GM12878 (cell line): ENCODE measurements around the gene SMIM17. TPM values are rescaled to one million over a fixed set of nuclear protein-coding genes. Genes with fewer than 3 reads are reported as not detected.

Experiments
- ATAC-seq: fragments of 200-7000 bp; cut with Tn5 transposase; 3 replicates; pipeline ENCODE4 v1.9.1; 2020; ENCODE audit warnings: mild to moderate bottlenecking, moderate library complexity
- BruUV-seq: library from RNA; stranded (reverse); fragments of 400-500 nt; replicated peaks from 2 replicates; lab custom pipeline; 2021; lab: Mats Ljungman, UMichigan
- CTCF ChIA-PET: fragments of 300-600 bp; sonication (Branson Sonifier 250); formaldehyde crosslinking; extraction: SDS; loops from one replicate; lab custom pipeline; 2021; ENCODE audit warnings: inconsistent platforms; lab: Yijun Ruan, JAX
- POLR2A ChIA-PET: fragments of 350-600 bp; formaldehyde crosslinking; extraction: SDS; loops from one replicate; lab custom pipeline; 2021; ENCODE audit warnings: inconsistent platforms; lab: Charles Lee
- RAD21 ChIA-PET: fragments of 300-600 bp; sonication (Branson Sonifier 250); formaldehyde crosslinking; loops from one replicate; lab custom pipeline; 2023; ENCODE audit warnings: antibody characterized with exemption; ENCODE audit not compliant: unreplicated experiment; lab: Charles Lee
- SMC1A ChIA-PET: fragments of 300-600 bp; sonication (Branson Sonifier 250); formaldehyde crosslinking; loops from one replicate; lab custom pipeline; 2023; ENCODE audit not compliant: unreplicated experiment, uncharacterized antibody; lab: Charles Lee
- DNase-seq: peaks from one replicate; pipeline ENCODE4 v3.0.0-alpha.2; 2011; ENCODE audit warnings: low read depth, low spot score
- FAIRE-seq: peaks from 3 replicates; lab custom pipeline; 2011; peaks lifted over from hg19 to GRCh38; lab: Jason Lieb, UNC
- H2AFZ ChIP-seq: 2 replicates; pipeline ENCODE4 v1.6.0; 2011; ENCODE audit warnings: low read depth, low read length, control low read depth; ENCODE audit not compliant: control insufficient read depth
- H3K27ac ChIP-seq: 2 replicates; pipeline ENCODE4 v1.5.1; 2011; ENCODE audit warnings: control low read depth; ENCODE audit not compliant: control insufficient read depth, insufficient read depth
- H3K27me3 ChIP-seq, 2 experiments: replicated peaks in 1 of 2; 2 replicates each; pipeline versions ENCODE4 v1.6.0 to v1.6.1; 2011; ENCODE audit warnings: low read length in 1 of 2; ENCODE audit not compliant: control insufficient read depth in 2 of 2, insufficient read depth in 2 of 2
- H3K36me3 ChIP-seq, 2 experiments: 2 replicates each; pipeline ENCODE4 v1.5.1; 2011; ENCODE audit warnings: low read length in 1 of 2; ENCODE audit not compliant: control insufficient read depth in 2 of 2, insufficient read depth in 2 of 2
- H3K4me1 ChIP-seq: 2 replicates; pipeline ENCODE4 v1.6.1; 2011; ENCODE audit warnings: mild to moderate bottlenecking, low read length, moderate library complexity, mixed read lengths; ENCODE audit not compliant: control insufficient read depth, insufficient read depth
- H3K4me2 ChIP-seq: 2 replicates; pipeline ENCODE4 v1.6.0; 2011; ENCODE audit warnings: control low read depth; ENCODE audit not compliant: control insufficient read depth, insufficient read depth
- H3K4me3 ChIP-seq: fragments of 200-600 bp; sonication (generic); 2 replicates; pipeline ENCODE4 v1.5.1; 2016
- H3K79me2 ChIP-seq: 2 replicates; pipeline ENCODE4 v1.6.0; 2011; ENCODE audit warnings: low read length; ENCODE audit not compliant: control insufficient read depth, insufficient read depth
- H3K9ac ChIP-seq: 2 replicates; pipeline ENCODE4 v1.8.0; 2011; ENCODE audit warnings: low read length, control low read depth, mixed read lengths; ENCODE audit not compliant: control insufficient read depth, insufficient read depth
- H3K9me3 ChIP-seq: replicated peaks from 3 replicates; pipeline ENCODE4 v1.5.1; 2011; ENCODE audit warnings: mild to moderate bottlenecking, low read length; ENCODE audit not compliant: control insufficient read depth, insufficient read depth
- H4K20me1 ChIP-seq: 2 replicates; pipeline ENCODE4 v1.6.0; 2011; ENCODE audit not compliant: control insufficient read depth, insufficient read depth
- CHD1 ChIP-seq: IDR thresholded peaks from 2 replicates; pipeline ENCODE4 v1.6.1; 2012; ENCODE audit warnings: low read depth, low read length, improper control_type of control experiment
- ESRRA ChIP-seq: IDR thresholded peaks from 2 replicates; pipeline ENCODE4 v1.6.1; 2012; ENCODE audit warnings: mild to moderate bottlenecking, low read length, improper control_type of control experiment
- HDAC6 ChIP-seq: fragments of 200-600 bp; sonication (generic); IDR thresholded peaks from one replicate; pipeline ENCODE4 v1.8.0; 2017; ENCODE audit warnings: antibody characterized with exemption; ENCODE audit not compliant: unreplicated experiment
- HDGF ChIP-seq: fragments of 450-650 bp; IDR thresholded peaks from 2 replicates; pipeline ENCODE4 v1.6.1; 2016; ENCODE audit warnings: antibody characterized with exemption
- IKZF1 ChIP-seq: fragments of 450-650 bp; conservative IDR thresholded peaks from 2 replicates; pipeline ENCODE4 v1.6.1; 2017; ENCODE audit warnings: antibody characterized with exemption, mild to moderate bottlenecking
- JUNB ChIP-seq: IDR thresholded peaks from 2 replicates; pipeline ENCODE4 v1.6.1; 2016; ENCODE audit warnings: antibody characterized with exemption, mild to moderate bottlenecking
- LARP7 ChIP-seq: fragments of 450-650 bp; IDR thresholded peaks from 2 replicates; pipeline ENCODE4 v1.6.1; 2017; ENCODE audit warnings: mild to moderate bottlenecking
- MEF2B ChIP-seq: fragments of 450-650 bp; IDR thresholded peaks from 2 replicates; pipeline ENCODE4 v1.6.1; 2018; ENCODE audit warnings: mild to moderate bottlenecking, moderate library complexity; ENCODE audit not compliant: partially characterized antibody, poor library complexity, severe bottlenecking
- MYC ChIP-seq: IDR thresholded peaks from 2 replicates; pipeline ENCODE4 v1.6.1; 2011; ENCODE audit warnings: mild to moderate bottlenecking, low read length, moderate library complexity, inconsistent platforms; ENCODE audit not compliant: insufficient read depth, insufficient replicate concordance, insufficient read length, severe bottlenecking
- NR2C2 ChIP-seq: IDR thresholded peaks from 2 replicates; pipeline ENCODE4 v1.6.1; 2011; ENCODE audit warnings: borderline replicate concordance, low read depth; ENCODE audit not compliant: control insufficient read depth, insufficient read length
- NR2F1 ChIP-seq: fragments of 450-650 bp; conservative IDR thresholded peaks from 2 replicates; pipeline ENCODE4 v1.6.1; 2017; ENCODE audit warnings: mild to moderate bottlenecking
- NRF1 ChIP-seq: conservative IDR thresholded peaks from 2 replicates; pipeline ENCODE4 v1.6.1; 2011; ENCODE audit warnings: mild to moderate bottlenecking, low read depth, low read length, improper control_type of control experiment
- POLR2AphosphoS2 ChIP-seq: IDR thresholded peaks from 2 replicates; pipeline ENCODE4 v1.6.1; 2011; ENCODE audit warnings: low read depth, mild to moderate bottlenecking, low read length, improper control_type of control experiment, moderate library complexity
- RAD51 ChIP-seq: fragments of 450-650 bp; IDR thresholded peaks from 2 replicates; pipeline ENCODE4 v1.6.1; 2016; ENCODE audit warnings: moderate library complexity, mild to moderate bottlenecking, inconsistent platforms
- RELA ChIP-seq: fragments of 450-650 bp; IDR thresholded peaks from 2 replicates; pipeline ENCODE4 v1.8.0; 2014; ENCODE audit warnings: borderline replicate concordance; ENCODE audit not compliant: partially characterized antibody
- RUNX3 ChIP-seq: IDR thresholded peaks from 2 replicates; pipeline ENCODE4 v1.6.1; 2012; ENCODE audit warnings: low read length, inconsistent platforms
- SMARCA5 ChIP-seq: fragments of 450-650 bp; IDR thresholded peaks from 2 replicates; pipeline ENCODE4 v1.6.1; 2017; ENCODE audit warnings: mild to moderate bottlenecking
- SP1 ChIP-seq: IDR thresholded peaks from one replicate; pipeline ENCODE4 v1.6.1; 2011; ENCODE audit warnings: low read depth, low read length
- SUZ12 ChIP-seq: fragments of 200-600 bp; sonication (generic); IDR thresholded peaks from one replicate; pipeline ENCODE4 v1.6.1; 2018; ENCODE audit warnings: antibody characterized with exemption, mild to moderate bottlenecking; ENCODE audit not compliant: unreplicated experiment
- TAF1 ChIP-seq: IDR thresholded peaks from 2 replicates; pipeline ENCODE4 v1.6.1; 2011; ENCODE audit warnings: mild to moderate bottlenecking, low read depth, low read length, borderline replicate concordance
- TBL1XR1 ChIP-seq: IDR thresholded peaks from 2 replicates; pipeline ENCODE4 v1.6.1; 2012; ENCODE audit warnings: low read depth, low read length, improper control_type of control experiment
- ZNF217 ChIP-seq: fragments of 450-650 bp; IDR thresholded peaks from 2 replicates; pipeline ENCODE4 v1.6.1; 2017; ENCODE audit warnings: antibody characterized with exemption, mild to moderate bottlenecking
- ZSCAN29 ChIP-seq: fragments of 450-650 bp; IDR thresholded peaks from 2 replicates; pipeline ENCODE4 v1.6.1; 2017; ENCODE audit warnings: mild to moderate bottlenecking, moderate library complexity
- WGBS: methylation state at CpG from one replicate; pipeline ENCODE4 v1.1.6; 2016; ENCODE audit warnings: low lambda C conversion rate; ENCODE audit not compliant: insufficient replicate concordance, insufficient coverage; ENCODE audit errors: missing lambda C conversion rate; 5-methylcytosine and 5-hydroxymethylcytosine counted together
- in situ Hi-C: fragments of 300-500 bp; cut with MboI; formaldehyde crosslinking; loops from 9 replicates; pipeline ENCODE4 v1.14.3; 2018; ENCODE audit warnings: mixed read lengths
- intact Hi-C: fragments of 100-400 bp; cut with micrococcal nuclease; formaldehyde crosslinking; loops from one replicate; pipeline ENCODE4 v1.14.2; 2022; ENCODE audit not compliant: unreplicated experiment
- polyA plus RNA-seq, 11 experiments: library from polyadenylated mRNA; depleted of rRNA in 4 of 11; unstranded in 6 of 11; stranded (reverse) in 5 of 11; fragments of >200 nt; fragmentation: Nextera tagmentation in 4 of 11; fragmentation: Illumina TruSeq in 1 of 11; extraction: Ambion mirVana in 4 of 11; extraction: Trizol in 1 of 11; gene quantifications; 1 replicate in 1 of 11; 2 replicates in 10 of 11; pipeline versions ENCODE4 v1.2.1 to v1.2.3, GENCODE V29; 2011 to 2016; ENCODE audit warnings: inconsistent platforms in 2 of 11, missing spikeins in 2 of 11, low read depth in 1 of 11
- total RNA-seq, 4 experiments: library from RNA; depleted of rRNA in 3 of 4; stranded (reverse); fragments of >200 nt in 3 of 4; fragmentation: Illumina TruSeq in 1 of 4; extraction: Trizol in 1 of 4; gene quantifications; 2 replicates each; pipeline versions ENCODE4 v1.2.1 to v1.2.3, GENCODE V29; 2013 to 2021
- TF ChIP-seq, protein P1 (sequence below): fragments of 450-650 bp; IDR thresholded peaks from 2 replicates; pipeline ENCODE4 v1.6.1; 2016; ENCODE audit warnings: mild to moderate bottlenecking
- TF ChIP-seq, protein P2 (sequence below): IDR thresholded peaks from 2 replicates; pipeline ENCODE4 v1.6.1; 2011; ENCODE audit warnings: low read depth, low read length, improper control_type of control experiment, borderline replicate concordance

The SMIM17 gene
- total and polyA plus RNA-seq, 10 of the 15 experiments (the other 5 are each of a cell fraction or from before 2014, with no cell fraction given) = 0.07 to 0.23 (median 0.17) TPM; not detected in 6

DNA sequence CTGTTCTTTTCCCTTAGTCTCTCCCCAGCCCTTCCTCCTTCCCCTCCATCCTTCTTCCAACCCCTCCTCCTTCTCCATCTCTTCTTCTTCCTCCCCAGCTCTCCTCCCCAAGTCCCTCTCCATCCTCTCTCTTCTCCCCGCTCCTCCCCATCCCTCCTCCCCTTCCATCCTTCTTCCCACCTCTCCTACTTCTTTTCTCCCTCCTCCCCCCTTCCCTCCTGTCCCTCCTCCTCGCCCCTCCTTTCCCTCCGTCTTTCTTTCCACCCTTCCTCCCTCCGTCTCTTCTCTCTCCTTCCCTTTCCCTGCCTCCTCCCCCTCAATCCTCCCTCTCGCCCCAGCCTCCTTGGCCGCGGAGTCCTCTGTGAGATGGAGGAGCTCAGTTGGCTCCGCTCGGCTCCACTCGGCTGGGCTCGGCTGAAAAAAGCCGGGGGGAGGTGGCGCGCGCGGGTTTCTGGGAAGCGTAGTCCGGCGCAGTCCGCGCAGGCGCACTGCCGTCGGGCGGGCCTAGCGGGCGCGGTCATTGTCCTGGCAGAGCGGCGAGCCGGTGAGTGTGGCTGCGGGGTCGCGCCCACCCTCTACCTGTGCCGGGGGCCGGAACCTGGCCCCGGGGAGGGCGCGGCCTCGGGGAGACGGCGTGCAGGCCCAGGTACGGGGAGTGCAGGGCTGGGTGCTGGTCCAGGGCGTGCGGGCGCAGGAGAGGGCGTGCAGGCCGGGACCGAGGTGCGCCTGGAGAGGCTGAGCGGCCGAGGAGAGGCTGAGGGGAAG lies 48.0 kb upstream of the SMIM17 start, which contains the start of gene ZNF71 (continued):
- TF ChIP-seq ESRRA = no peak
- peak; percentile 76 for TF ChIP-seq LARP7
- TF ChIP-seq TBL1XR1 = no peak
- TF ChIP-seq, protein P1, sequence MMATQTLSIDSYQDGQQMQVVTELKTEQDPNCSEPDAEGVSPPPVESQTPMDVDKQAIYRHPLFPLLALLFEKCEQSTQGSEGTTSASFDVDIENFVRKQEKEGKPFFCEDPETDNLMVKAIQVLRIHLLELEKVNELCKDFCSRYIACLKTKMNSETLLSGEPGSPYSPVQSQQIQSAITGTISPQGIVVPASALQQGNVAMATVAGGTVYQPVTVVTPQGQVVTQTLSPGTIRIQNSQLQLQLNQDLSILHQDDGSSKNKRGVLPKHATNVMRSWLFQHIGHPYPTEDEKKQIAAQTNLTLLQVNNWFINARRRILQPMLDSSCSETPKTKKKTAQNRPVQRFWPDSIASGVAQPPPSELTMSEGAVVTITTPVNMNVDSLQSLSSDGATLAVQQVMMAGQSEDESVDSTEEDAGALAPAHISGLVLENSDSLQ = peak; percentile 44; the same call in 1 of the 2 replicates
- TF ChIP-seq MEF2B = no peak
- no peak for TF ChIP-seq SUZ12
- no peak for TF ChIP-seq TAF1

DNA sequence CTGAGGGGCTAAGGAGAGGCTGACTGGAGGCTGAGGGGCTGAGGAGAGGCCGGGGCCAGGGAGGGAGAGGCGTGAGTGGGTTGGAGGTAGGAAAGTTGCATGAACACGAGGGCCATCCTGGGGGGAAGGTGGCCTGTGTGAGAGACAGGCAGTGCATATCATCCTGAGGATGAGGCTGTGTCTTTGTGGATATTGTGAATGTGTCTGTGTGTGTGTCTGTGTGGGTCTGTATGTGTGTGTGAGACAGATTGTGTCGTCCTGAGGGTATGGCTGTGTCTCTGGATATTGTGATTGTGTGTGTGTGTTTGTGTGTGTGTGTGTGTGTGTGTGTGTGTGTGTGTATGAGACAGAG lies 47.4 kb upstream of the SMIM17 start:
- WGBS = 7% methylated on average over 3 of the region's 4 CpGs
- DNase-seq (no peak), ATAC-seq (peak; percentile 59), FAIRE-seq (no peak)
- ChIA-PET POLR2A (no interaction called here), CTCF (no interaction called here), RAD21 (no interaction called here), SMC1A (interaction anchor here (0.6 kb wide), 1 partner anchor 55 kb away, joined by 3 read pairs; no protein-coding TSS in a partner anchor)
- Histone ChIP-seq H3K4me2 (peak overlapping the region; percentile 68), H3K27ac (no peak overlapping the region), H2AFZ (peak overlapping the region; percentile 16), H3K9ac (peak overlapping the region; percentile 62), H3K27me3 (no peaks in the 10 kb centered on the region), H4K20me1 (no peaks in the 10 kb centered on the region), H3K4me3 (peak overlapping the region; percentile 79), H3K79me2 (peaks cover 2% of the 10 kb centered on the region; the same call in 1 of the 2 replicates), H3K9me3 (no peaks in the 10 kb centered on the region; the same call in 1 of the 3 replicates), H3K36me3 (no peaks in the 10 kb centered on the region), H3K4me1 (no peaks in the 10 kb centered on the region; the same call in 1 of the 2 replicates)
- intact Hi-C loops (no loop called here), in situ Hi-C loops (no loop called here)
- BruUV-seq = no TSS peak
- TF ChIP-seq ZNF217 (no peak), HDAC6 (no peak), IKZF1 (no peak), RUNX3 (no peak), HDGF (0 out of 2 replicates have a peak, but pooled peaks have one; percentile 64), CHD1 (no peak), SMARCA5 (0 out of 2 replicates have a peak, but pooled peaks have one; percentile 1), MYC (no peak), RAD51 (no peak), ZSCAN29 (no peak), POLR2AphosphoS2 (no peak), LARP7 (no peak), NRF1 (no peak), NR2F1 (no peak), SP1 (no peak), NR2C2 (no peak), RELA (no peak), JUNB (no peak)
- TF ChIP-seq, protein P2, sequence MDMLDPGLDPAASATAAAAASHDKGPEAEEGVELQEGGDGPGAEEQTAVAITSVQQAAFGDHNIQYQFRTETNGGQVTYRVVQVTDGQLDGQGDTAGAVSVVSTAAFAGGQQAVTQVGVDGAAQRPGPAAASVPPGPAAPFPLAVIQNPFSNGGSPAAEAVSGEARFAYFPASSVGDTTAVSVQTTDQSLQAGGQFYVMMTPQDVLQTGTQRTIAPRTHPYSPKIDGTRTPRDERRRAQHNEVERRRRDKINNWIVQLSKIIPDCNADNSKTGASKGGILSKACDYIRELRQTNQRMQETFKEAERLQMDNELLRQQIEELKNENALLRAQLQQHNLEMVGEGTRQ = no peak
